GM18505 (cell line): ENCODE results near the gene FAM25G.
"Not testable (repeated sequence)": the region's sequence is repeated elsewhere in the genome, so short reads cannot be mapped to it uniquely, and the experiment has no call there.

Source experiments
- ATAC-seq: cut with Tn5 transposase; IDR thresholded peaks from one replicate; pipeline ENCODE4 v1.9.1; 2021; ENCODE audit not compliant: unreplicated experiment
- POLR2A ChIP-seq: IDR thresholded peaks from 4 replicates; pipeline ENCODE4 v1.6.1; 2011; ENCODE audit warnings: borderline replicate concordance; ENCODE audit not compliant: insufficient read depth, insufficient read length; ENCODE audit errors: extremely low read depth

FAM25G gene

GRCh38 chr10:47465216-47465917, 26.1 kb downstream of the FAM25G start:
- not testable (repeated sequence) for ATAC-seq

GRCh38 chr10:47462577-47463358, 28.7 kb downstream of the FAM25G start:
- not testable (repeated sequence) for ATAC-seq

- ATAC-seq: peak; percentile 69
Measured at GRCh38 chr10:47461261-47461687, 30.2 kb downstream of the FAM25G start.

GRCh38 chr10:47458466-47459154, 32.9 kb downstream of the FAM25G start:
- ATAC-seq: no peak
- no peak for TF ChIP-seq POLR2A

- no peak for ATAC-seq
- TF ChIP-seq POLR2A: no peak
Measured at GRCh38 chr10:47457826-47458225, 33.7 kb downstream of the FAM25G start.

- TF ChIP-seq POLR2A: no peak
- no peak for ATAC-seq
Measured at GRCh38 chr10:47457528-47457820, 34.0 kb downstream of the FAM25G start.

- no peak for TF ChIP-seq POLR2A
- no peak for ATAC-seq
Measured at GRCh38 chr10:47456794-47457527, 34.5 kb downstream of the FAM25G start.

- no peak for ATAC-seq
- TF ChIP-seq POLR2A: no peak
Measured at GRCh38 chr10:47456079-47456785, 35.3 kb downstream of the FAM25G start.

GRCh38 chr10:47455350-47456078, 36.0 kb downstream of the FAM25G start:
- ATAC-seq: not testable (repeated sequence)

- TF ChIP-seq POLR2A: no peak
- ATAC-seq: no peak
Measured at GRCh38 chr10:47454780-47455058, 36.8 kb downstream of the FAM25G start.

- TF ChIP-seq POLR2A: no peak
- no peak for ATAC-seq
Measured at GRCh38 chr10:47454008-47454779, 37.3 kb downstream of the FAM25G start.
